HTR-8/SVneo (cell line): ENCODE data around the gene TMSB4X.
"Not testable (repeated sequence)": the region's sequence is repeated elsewhere in the genome, so short reads cannot be mapped to it uniquely, and the experiment has no call there.

Source experiments
- DNase-seq: peaks from one replicate; pipeline ENCODE4 v3.0.0; 2011; ENCODE audit warnings: low spot score, mixed read lengths; ENCODE audit not compliant: insufficient read length
- FAIRE-seq: peaks from 2 replicates; lab custom pipeline; 2011; peaks lifted over from hg19 to GRCh38; lab: Jason Lieb, UNC

Gene TMSB4X

GRCh38 chrX:12974305-12974795 lies 560 bp upstream of the TMSB4X start:
- FAIRE-seq, result no peak
- no peak for DNase-seq

GRCh38 chrX:12975670-12975965 lies 708 bp downstream of the TMSB4X start:
- FAIRE-seq (no peak), DNase-seq (no peak)

DNA sequence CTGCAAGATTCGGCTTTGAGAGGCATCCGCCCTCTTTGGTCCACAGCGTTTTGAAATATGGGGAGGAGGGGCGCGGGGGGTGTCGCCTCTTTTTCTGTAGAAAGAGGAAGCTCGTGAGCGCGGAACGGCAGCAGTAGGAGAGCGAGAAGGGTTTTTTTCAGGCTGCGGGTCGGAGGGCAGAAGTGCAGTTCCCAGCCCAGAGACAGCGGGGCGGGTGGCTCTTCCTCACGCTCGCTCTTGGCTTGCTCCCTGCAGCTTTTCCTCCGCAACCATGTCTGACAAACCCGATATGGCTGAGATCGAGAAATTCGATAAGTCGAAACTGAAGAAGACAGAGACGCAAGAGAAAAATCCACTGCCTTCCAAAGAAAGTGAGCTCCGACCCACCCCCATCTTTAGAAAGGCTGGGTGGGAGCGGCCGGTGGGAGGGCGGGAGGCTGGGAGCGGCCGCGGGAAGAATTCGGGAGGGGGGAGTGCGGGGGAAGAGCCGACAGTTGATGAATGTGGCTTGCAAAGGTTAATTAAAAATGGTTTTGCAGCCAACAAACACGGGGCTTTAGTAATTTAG lies 1.2 kb downstream of the TMSB4X start:
- no peak for DNase-seq

DNA sequence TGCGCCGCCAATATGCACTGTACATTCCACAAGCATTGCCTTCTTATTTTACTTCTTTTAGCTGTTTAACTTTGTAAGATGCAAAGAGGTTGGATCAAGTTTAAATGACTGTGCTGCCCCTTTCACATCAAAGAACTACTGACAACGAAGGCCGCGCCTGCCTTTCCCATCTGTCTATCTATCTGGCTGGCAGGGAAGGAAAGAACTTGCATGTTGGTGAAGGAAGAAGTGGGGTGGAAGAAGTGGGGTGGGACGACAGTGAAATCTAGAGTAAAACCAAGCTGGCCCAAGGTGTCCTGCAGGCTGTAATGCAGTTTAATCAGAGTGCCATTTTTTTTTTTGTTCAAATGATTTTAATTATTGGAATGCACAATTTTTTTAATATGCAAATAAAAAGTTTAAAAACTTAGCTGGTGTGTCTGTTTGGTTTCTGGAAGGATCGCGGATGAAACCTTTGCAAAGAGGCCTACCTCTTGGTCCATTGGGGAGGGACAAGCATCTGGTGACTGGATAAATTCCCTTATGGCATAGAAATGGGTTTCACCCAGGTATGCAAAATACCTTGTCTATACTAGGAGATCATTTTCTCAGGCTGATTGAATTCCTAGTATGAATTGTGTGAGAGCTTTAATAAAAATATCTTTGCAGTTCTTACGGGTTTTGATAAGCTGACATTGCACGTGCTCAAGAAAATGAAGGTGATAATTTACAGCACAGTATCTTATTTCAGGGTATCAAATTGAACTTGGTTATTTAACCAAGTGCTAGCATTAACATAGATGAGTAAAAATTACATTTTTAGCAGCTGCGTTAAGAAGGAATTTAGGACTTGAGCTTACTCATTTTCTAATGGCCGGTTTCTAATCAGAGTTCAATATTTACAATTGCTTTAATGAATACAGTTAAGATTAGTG lies 2.2 kb downstream of the TMSB4X start:
- not testable (repeated sequence) for FAIRE-seq, DNase-seq

More for the DNA sequence above, 1.2 kb downstream of the TMSB4X start:
- FAIRE-seq, result no peak

- FAIRE-seq (no peak), DNase-seq (no peak)
Observed at GRCh38 chrX:12977761-12978204, 2.9 kb downstream of the TMSB4X start.

- FAIRE-seq, result no peak
- DNase-seq, result no peak
Observed at GRCh38 chrX:12978205-12979025, 3.5 kb downstream of the TMSB4X start.

DNA sequence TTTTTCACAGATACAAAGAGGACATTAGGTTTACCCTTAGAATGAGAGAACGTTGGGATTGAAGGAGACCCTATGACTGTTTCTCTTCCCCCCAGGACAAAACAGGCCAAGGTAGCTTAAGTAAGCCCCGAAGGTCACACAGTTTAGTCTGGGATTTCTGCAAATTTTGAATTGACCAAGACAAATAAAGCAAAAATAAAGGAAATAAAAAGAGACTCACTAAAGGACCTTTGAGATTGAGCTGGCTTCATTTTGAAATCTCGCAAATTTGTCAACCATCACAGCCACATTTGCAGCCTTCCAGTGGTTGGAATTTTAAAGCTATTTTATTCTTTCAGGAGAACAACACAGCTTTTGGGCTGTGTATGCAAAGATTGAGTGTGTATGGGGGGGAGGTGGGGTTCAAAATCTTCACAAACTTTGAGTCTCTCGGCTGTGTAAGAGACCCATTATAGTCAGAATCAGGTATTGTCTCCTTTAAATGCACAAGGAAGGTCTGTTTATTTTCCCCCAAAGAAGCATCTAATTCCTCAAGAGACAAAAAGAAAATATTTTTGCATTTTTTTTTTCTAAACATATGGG lies 4.2 kb downstream of the TMSB4X start:
- no peak for DNase-seq
- FAIRE-seq, result no peak

DNA sequence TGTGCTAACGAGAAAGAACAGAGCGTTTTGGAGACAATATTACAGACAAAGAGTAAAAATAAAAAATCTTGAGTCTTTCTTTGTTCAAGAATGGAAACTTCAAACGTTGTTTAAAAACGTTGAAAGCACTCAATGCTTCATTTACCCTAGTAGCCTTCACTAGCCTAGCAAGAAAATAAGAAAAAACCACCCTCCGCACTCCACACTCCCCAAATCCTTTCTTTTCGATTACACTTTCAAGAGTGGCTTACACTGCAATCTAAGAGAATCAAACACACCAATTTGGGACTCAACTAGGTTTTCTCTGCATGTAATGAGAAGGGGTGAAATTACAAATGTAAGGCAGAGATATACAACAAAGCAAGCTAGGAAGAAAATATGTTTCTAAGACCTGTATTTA lies 4.7 kb downstream of the TMSB4X start:
- DNase-seq, result no peak
- no peak for FAIRE-seq

DNA sequence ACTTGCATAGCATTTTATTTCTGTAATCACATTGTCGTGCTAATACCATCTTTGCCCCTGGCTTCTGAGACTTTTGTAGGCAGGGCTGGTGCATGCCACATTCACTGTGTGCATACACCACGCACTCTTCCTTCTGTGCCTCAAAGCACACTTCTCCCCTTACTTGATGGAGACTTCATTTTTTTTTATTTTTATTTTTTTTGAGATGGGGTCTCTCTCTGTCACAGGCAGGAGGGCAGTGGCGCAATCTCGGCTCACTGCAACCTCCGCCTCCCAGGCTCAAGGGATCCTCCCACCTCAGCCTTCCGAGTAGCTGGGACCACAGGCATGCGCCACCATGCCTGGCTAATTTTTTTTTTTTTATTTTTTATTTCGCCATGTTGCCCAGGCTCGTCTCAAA lies 5.1 kb downstream of the TMSB4X start:
- not testable (repeated sequence) for FAIRE-seq, DNase-seq

DNA sequence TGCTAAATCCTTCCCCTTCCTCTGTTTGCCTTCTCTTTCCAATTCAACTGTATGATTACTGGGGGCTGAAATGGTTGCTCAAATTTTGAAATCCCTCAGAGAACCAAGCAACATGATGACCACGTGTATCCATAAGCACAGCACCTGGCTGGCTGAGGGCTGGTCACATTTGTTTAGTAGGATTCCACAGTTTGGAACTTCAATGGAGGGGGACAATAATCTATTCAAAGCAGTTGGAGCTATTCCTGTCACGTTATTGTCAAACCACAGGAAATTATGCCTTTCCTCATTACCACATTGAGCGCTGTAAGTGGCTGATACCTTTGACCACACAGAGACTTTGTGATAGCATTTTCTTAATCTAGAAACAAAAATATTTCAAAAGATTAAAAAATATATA lies 7.0 kb downstream of the TMSB4X start:
- no peak for DNase-seq
- FAIRE-seq, result no peak

DNA sequence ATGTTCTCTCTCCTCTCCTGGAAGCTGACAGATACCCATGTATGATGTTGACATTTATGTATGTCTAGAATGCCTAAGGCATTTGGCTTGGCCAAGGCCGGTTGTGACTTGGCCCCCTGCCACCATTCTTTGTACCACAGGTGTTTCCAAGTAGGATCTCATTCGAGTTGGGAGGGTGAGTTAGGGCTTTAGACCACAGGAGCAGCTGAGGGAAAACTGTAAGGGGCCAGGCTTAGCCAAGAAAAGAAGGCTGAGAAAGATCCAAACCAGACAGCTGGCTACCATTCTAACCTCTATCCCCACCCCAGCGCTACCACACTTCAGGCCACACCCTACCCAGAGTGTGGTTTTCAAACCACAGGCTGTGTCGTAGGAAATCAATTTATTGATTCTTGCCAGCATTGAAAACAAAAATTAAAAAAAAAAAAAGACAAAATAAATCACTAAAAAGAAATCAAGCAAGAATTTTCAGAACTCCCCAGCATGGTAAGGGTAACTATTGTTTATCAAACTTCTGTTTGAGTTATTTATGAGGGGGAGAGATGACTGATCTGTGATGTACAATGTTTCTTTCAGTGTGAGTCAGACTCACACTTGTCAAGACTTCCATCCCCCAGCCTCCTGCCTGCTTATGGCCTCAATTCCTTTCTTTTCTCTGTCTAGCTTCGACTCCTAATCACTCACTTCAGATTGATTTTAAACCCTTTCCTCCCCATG lies 9.9 kb downstream of the TMSB4X start:
- peak; percentile 13 for FAIRE-seq
- DNase-seq, result peak; percentile 59

- FAIRE-seq, result no peak
- no peak for DNase-seq
Observed at GRCh38 chrX:12985331-12985730, 10.4 kb downstream of the TMSB4X start.

DNA sequence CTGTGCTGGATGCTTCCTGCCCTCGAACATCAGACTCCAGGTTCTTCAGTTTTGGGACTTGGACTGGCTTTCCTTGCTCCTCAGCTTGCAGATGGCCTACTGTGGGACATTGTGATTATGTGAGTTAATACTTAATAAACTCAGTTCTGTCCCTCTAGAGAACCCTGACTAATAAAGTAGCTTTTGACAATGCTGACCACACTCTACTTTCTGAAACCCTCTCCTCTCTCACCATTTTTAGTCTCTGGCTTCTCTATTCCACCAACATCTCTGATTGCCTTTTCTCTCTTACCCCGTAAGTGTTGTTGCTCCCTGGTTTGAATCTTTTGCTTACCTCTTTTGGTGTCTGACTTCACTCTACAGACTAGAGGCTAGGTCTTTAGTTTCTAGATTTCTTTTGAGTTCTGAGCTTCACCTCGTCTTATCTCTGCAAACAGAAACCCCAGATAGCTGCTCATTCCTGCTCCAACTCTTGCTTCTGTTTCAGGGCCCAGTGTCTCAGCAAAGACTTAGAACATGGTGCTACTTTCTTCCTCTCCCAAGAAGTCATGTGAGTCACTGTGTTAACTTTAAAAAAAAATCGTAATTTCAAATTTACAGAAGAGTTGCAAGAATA lies 11.4 kb downstream of the TMSB4X start:
- DNase-seq (no peak), FAIRE-seq (no peak)

DNA sequence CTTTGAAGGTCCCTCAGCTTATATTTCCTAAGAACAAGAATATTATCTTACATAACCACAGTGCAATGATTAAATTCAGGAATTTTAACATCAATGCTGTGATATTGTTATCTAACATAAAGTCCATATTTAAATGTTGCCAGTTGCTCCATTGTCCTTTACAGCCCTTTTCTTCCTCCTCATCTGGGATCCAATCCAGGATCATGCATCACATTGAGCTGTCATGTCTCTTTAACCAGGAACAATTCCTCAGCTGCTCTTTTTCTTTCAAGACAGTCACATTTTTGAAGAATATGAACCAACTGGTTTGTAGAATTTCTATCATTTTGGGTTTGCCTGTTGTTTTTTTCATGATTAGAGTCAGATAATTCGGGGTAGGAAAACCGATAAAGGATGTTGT lies 12.0 kb downstream of the TMSB4X start:
- DNase-seq (no peak), FAIRE-seq (no peak)

DNA sequence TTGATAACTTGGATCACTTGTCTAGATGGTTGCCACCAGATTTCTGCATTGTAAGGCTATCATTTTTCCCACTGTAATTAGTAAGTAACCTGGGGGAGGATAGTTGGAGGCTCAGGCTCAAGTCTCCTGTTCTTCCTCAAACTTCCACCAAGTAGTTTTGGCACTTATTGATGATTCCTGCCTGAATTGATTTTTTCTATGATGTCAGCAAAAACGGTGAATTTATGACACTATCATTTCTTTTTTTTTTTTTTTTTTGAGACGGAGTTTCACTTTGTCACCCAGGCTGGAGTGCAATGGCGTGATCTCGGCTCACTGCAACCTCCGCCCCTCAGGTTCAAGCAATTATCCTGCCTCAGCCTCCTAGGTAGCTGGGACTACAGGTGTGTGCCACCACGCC lies 12.4 kb downstream of the TMSB4X start:
- DNase-seq, result no peak
- no peak for FAIRE-seq

DNA sequence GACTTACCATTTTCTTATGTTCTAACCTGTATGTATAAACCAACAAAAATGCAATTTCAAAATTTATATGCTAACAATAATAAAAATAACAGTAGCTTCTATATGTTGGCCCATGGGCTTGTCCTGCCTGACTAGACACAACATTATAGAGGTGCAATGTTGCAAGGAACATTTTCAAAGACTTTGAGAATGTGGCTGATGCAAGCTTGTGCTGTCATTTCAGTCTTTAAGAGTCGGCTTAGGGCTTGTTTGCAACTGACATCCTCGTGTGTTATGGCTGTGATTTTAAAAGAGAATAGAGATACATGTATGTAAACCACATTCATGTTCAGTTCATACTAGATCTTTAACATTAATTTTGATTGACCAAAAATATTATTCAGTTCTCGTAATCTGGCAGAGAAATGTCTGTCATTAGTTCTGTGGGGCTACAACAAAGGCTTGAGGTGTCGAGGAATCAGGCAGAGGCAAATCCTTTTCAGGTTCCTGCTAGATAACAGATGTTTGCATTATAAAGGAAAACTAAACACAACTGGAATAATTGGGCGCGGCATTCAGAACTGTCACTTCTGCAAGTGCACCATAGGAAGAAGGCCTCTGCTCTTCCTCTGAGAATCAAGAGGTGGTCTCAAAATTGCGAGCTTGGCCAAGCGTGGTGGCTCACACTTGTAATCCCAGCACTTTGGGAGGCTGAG lies 13.1 kb downstream of the TMSB4X start:
- DNase-seq (no peak), FAIRE-seq (no peak)

GRCh38 chrX:12988797-12989196 lies 13.9 kb downstream of the TMSB4X start:
- FAIRE-seq (peak; percentile 66), DNase-seq (peak; percentile 70)

- DNase-seq, result no peak
- no peak for FAIRE-seq
Observed at GRCh38 chrX:12989461-12989860, 14.6 kb downstream of the TMSB4X start.

- DNase-seq (no peak), FAIRE-seq (peak; percentile 16)
Observed at GRCh38 chrX:12991575-12991974, 16.7 kb downstream of the TMSB4X start.
